NT2/D1 (cell line): ENCODE data around the gene FAM3D.

ENCODE experiments used
- SUZ12 ChIP-seq: IDR thresholded peaks from 2 replicates; pipeline ENCODE4 v1.6.1; 2011; ENCODE audit not compliant: insufficient read length, insufficient read depth; ENCODE audit errors: extremely low read depth
- YY1 ChIP-seq: IDR thresholded peaks from 2 replicates; pipeline ENCODE4 v1.6.1; 2011; ENCODE audit not compliant: insufficient read length, insufficient read depth
- ZNF274 ChIP-seq: IDR thresholded peaks from 2 replicates; pipeline ENCODE4 v1.6.1; 2011; ENCODE audit warnings: mild to moderate bottlenecking, low read depth, low read length

DNA sequence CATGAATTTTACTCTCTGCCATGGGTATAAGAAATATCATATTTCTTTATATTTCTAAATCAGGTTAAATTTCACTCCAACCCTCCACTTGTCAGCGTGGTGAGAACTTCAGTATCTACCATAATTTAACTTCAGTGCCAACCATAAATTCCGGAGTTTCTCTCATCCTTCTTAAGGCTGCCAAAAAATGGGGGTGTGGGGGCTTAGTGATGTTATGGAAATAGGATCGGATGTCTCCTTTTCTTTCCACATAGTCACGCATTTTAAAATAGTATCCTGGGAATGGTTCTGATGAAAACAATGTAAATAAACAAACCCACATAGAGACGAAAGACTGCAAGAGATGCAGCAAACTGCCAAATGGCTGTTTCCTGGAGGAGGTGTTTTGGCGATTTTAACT lies 12.9 kb upstream of the FAM3D start:
- TF ChIP-seq YY1 (no peak), ZNF274 (no peak), SUZ12 (no peak)
